Ishikawa (cell line): ENCODE measurements around the gene MARCHF11.

Source experiments
- CEBPB ChIP-seq: IDR thresholded peaks from 2 replicates; pipeline ENCODE4 v1.6.1; 2012
- CREB1 ChIP-seq: IDR thresholded peaks from 2 replicates; pipeline ENCODE4 v1.6.1; 2012; ENCODE audit warnings: low read depth
- FOXM1 ChIP-seq: IDR thresholded peaks from 2 replicates; pipeline ENCODE4 v1.6.1; 2012; ENCODE audit warnings: low read depth, borderline replicate concordance
- RAD21 ChIP-seq: IDR thresholded peaks from 2 replicates; pipeline ENCODE4 v1.6.1; 2012; ENCODE audit warnings: low read depth
- TAF1 ChIP-seq: IDR thresholded peaks from 2 replicates; pipeline ENCODE4 v1.6.1; 2012; ENCODE audit warnings: low read depth, mild to moderate bottlenecking
- TF ChIP-seq, protein P1 (sequence below): IDR thresholded peaks from 2 replicates; pipeline ENCODE4 v1.6.1; 2012; ENCODE audit warnings: low read depth, mild to moderate bottlenecking

DNA sequence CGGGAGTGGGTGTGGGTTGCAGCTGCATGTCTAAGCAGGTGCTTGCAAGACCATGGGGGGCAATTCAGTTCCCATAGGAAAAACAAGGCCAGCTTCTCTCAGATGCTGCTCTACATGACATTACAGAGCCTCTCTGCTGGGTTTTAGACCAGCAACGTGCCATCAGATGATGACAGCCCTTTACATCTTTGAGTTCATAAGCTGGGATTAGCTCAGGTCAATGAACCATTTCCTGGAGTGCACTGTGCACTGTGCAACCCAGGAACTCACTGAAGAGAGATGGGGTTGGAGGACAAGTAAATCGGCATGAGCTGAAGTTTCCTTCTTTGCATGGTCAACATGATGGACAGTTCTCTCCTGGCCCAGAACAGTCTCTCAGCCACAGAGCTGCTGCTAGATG is 160.6 kb downstream of the MARCHF11 start:
- TF ChIP-seq RAD21: no peak
- TF ChIP-seq TAF1: no peak
- TF ChIP-seq FOXM1: no peak
- TF ChIP-seq CEBPB: no peak
- TF ChIP-seq CREB1: no peak
- TF ChIP-seq, protein P1, sequence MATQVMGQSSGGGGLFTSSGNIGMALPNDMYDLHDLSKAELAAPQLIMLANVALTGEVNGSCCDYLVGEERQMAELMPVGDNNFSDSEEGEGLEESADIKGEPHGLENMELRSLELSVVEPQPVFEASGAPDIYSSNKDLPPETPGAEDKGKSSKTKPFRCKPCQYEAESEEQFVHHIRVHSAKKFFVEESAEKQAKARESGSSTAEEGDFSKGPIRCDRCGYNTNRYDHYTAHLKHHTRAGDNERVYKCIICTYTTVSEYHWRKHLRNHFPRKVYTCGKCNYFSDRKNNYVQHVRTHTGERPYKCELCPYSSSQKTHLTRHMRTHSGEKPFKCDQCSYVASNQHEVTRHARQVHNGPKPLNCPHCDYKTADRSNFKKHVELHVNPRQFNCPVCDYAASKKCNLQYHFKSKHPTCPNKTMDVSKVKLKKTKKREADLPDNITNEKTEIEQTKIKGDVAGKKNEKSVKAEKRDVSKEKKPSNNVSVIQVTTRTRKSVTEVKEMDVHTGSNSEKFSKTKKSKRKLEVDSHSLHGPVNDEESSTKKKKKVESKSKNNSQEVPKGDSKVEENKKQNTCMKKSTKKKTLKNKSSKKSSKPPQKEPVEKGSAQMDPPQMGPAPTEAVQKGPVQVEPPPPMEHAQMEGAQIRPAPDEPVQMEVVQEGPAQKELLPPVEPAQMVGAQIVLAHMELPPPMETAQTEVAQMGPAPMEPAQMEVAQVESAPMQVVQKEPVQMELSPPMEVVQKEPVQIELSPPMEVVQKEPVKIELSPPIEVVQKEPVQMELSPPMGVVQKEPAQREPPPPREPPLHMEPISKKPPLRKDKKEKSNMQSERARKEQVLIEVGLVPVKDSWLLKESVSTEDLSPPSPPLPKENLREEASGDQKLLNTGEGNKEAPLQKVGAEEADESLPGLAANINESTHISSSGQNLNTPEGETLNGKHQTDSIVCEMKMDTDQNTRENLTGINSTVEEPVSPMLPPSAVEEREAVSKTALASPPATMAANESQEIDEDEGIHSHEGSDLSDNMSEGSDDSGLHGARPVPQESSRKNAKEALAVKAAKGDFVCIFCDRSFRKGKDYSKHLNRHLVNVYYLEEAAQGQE: no peak
